HepG2 (cell line): ENCODE measurements around the gene PODXL. TPM values are rescaled to one million over a fixed set of nuclear protein-coding genes. Genes with fewer than 3 reads are reported as not detected.

Experiments
- ATAC-seq: fragments of 200-7000 bp; cut with Tn5 transposase; 3 replicates; pipeline ENCODE4 v1.9.1; 2020; ENCODE audit warnings: mild to moderate bottlenecking, moderate library complexity
- BruUV-seq: library from RNA; stranded (reverse); fragments of 400-500 nt; replicated peaks from 2 replicates; lab custom pipeline; 2021; lab: Mats Ljungman, UMichigan
- CTCF ChIA-PET: fragments of 300-600 bp; formaldehyde crosslinking; extraction: SDS; loops from one replicate; lab custom pipeline; 2021; ENCODE audit warnings: low total read pairs, inconsistent platforms, low intra/inter-chr PET ratio; lab: Yijun Ruan, JAX
- POLR2A ChIA-PET: fragments of 350-600 bp; sonication (Branson Sonifier 250); formaldehyde crosslinking; loops from one replicate; lab custom pipeline; 2020; ENCODE audit warnings: antibody characterized with exemption, inconsistent platforms; lab: Yijun Ruan, JAX
- DNase-seq: peaks from one replicate; pipeline ENCODE4 v3.0.0-alpha.2; 2015; ENCODE audit warnings: low spot score
- FAIRE-seq: peaks from 3 replicates; lab custom pipeline; 2011; peaks lifted over from hg19 to GRCh38; lab: Jason Lieb, UNC
- H2AFZ ChIP-seq: one replicate; pipeline ENCODE4 v1.6.1; 2011; ENCODE audit warnings: low read length, inconsistent platforms
- H3K27ac ChIP-seq: fragments of 300-600 bp; 3 replicates; pipeline ENCODE4 v1.8.0; 2011; ENCODE audit warnings: mixed run types, mild to moderate bottlenecking, mixed read lengths, low read length, inconsistent platforms; ENCODE audit not compliant: insufficient read depth; ENCODE audit errors: extremely low read length
- H3K27me3 ChIP-seq, 2 experiments: fragments of 200-600 bp in 1 of 2; 2 replicates in 1 of 2; 3 replicates in 1 of 2; pipeline versions ENCODE4 v1.6.0 to v1.8.0; 2011; ENCODE audit warnings: low read length in 2 of 2, mild to moderate bottlenecking in 2 of 2, moderate library complexity in 2 of 2, inconsistent platforms in 1 of 2; ENCODE audit not compliant: insufficient read depth in 2 of 2, control insufficient read depth in 1 of 2
- H3K36me3 ChIP-seq, 2 experiments: fragments of 200-600 bp in 1 of 2; replicated peaks in 1 of 2; 2 replicates in 1 of 2; 3 replicates in 1 of 2; pipeline versions ENCODE4 v1.5.1 to v1.8.0; 2011; ENCODE audit warnings: low read length in 2 of 2, inconsistent platforms in 1 of 2; ENCODE audit not compliant: insufficient read depth in 2 of 2, control insufficient read depth in 1 of 2
- H3K4me1 ChIP-seq: 2 replicates; pipeline ENCODE4 v1.5.1; 2012; ENCODE audit warnings: low read length, inconsistent platforms; ENCODE audit not compliant: insufficient read depth
- H3K4me2 ChIP-seq: 2 replicates; pipeline ENCODE4 v1.6.0; 2011; ENCODE audit warnings: low read depth, low read length, inconsistent platforms
- H3K4me3 ChIP-seq, 3 experiments: fragments of 200-600 bp in 1 of 3; sonication (generic), shearing (Covaris generic) in 1 of 3; replicated peaks in 1 of 3; 2 replicates each; pipeline ENCODE4 v1.5.1; 2011 to 2016; ENCODE audit warnings: low read length in 3 of 3, inconsistent platforms in 2 of 3, low read depth in 2 of 3, mild to moderate bottlenecking in 2 of 3, control low read depth in 1 of 3, mixed read lengths in 1 of 3; ENCODE audit not compliant: insufficient read depth in 1 of 3
- H3K79me2 ChIP-seq: one replicate; pipeline ENCODE4 v1.6.1; 2011; ENCODE audit warnings: low read length, inconsistent platforms; ENCODE audit not compliant: insufficient read depth
- H3K9ac ChIP-seq: 2 replicates; pipeline ENCODE4 v1.6.0; 2011; ENCODE audit warnings: mild to moderate bottlenecking, low read depth, low read length, inconsistent platforms; ENCODE audit not compliant: insufficient read depth
- H3K9me3 ChIP-seq: 2 replicates; pipeline ENCODE4 v1.5.1; 2012; ENCODE audit warnings: mild to moderate bottlenecking, low read length
- H4K20me1 ChIP-seq: 2 replicates; pipeline ENCODE4 v1.6.0; 2011; ENCODE audit warnings: inconsistent platforms, mild to moderate bottlenecking, low read length, moderate library complexity; ENCODE audit not compliant: insufficient read depth
- GATA4 ChIP-seq: sonication (generic); IDR thresholded peaks from 2 replicates; pipeline ENCODE4 v1.6.1; 2016; ENCODE audit warnings: antibody characterized with exemption, low read depth, borderline replicate concordance
- HDAC1 ChIP-seq: sonication (generic); formaldehyde crosslinking; IDR thresholded peaks from 2 replicates; pipeline ENCODE4 v1.5.1; 2020; ENCODE audit warnings: mild to moderate bottlenecking, missing genetic modification reagents
- HHEX ChIP-seq: IDR thresholded peaks from 2 replicates; pipeline ENCODE4 v1.6.1; 2016; ENCODE audit warnings: control low read depth
- MZF1 ChIP-seq: sonication (generic); formaldehyde crosslinking; IDR thresholded peaks from 2 replicates; pipeline ENCODE4 v1.8.1; 2023; ENCODE audit warnings: mild to moderate bottlenecking, missing genetic modification reagents, borderline replicate concordance
- SOX6 ChIP-seq, 2 experiments: fragments of 450-650 bp in 1 of 2; sonication (generic) in 1 of 2; formaldehyde crosslinking in 1 of 2; IDR thresholded peaks; 2 replicates each; pipeline versions ENCODE4 v1.4.0 to v1.6.1; 2017 to 2020; ENCODE audit warnings: antibody characterized with exemption in 1 of 2, mild to moderate bottlenecking in 1 of 2, missing genetic modification reagents in 1 of 2
- ZNF121 ChIP-seq: sonication (generic); formaldehyde crosslinking; IDR thresholded peaks from 2 replicates; pipeline ENCODE4 v1.5.0; 2020; ENCODE audit warnings: mild to moderate bottlenecking, missing genetic modification reagents
- ZNF136 ChIP-seq: sonication (generic); formaldehyde crosslinking; IDR thresholded peaks from 2 replicates; pipeline ENCODE4 v1.8.1; 2022; ENCODE audit warnings: low read depth, mild to moderate bottlenecking, moderate library complexity, missing genetic modification reagents
- WGBS: methylation state at CpG from one replicate; pipeline ENCODE4 v1.1.6; 2017; ENCODE audit warnings: low lambda C conversion rate; 5-methylcytosine and 5-hydroxymethylcytosine counted together
- in situ Hi-C: cut with HindIII; loops from 2 replicates; pipeline ENCODE4 v1.10.0; 2017; ENCODE audit warnings: low pct_unique_long_range_greater_than_20kb; ENCODE audit not compliant: extremely low pct_ligation_motif_present
- intact Hi-C: fragments of 100-400 bp; cut with micrococcal nuclease; formaldehyde crosslinking; loops from one replicate; pipeline ENCODE4 v1.10.0; 2022; ENCODE audit not compliant: unreplicated experiment
- polyA plus RNA-seq, 8 experiments: library from polyadenylated mRNA; depleted of rRNA in 3 of 8; stranded (reverse) in 7 of 8; unstranded in 1 of 8; fragments of >200 nt; fragmentation: Illumina TruSeq in 4 of 8; extraction: Trizol in 4 of 8; gene quantifications; 2 replicates each; pipeline versions ENCODE4 v1.2.1 to v1.2.3, GENCODE V29; 2011 to 2016; ENCODE audit warnings: low read depth in 4 of 8, missing spikeins in 1 of 8, mixed read lengths in 1 of 8; ENCODE audit not compliant: insufficient read depth in 1 of 8
- total RNA-seq, 5 experiments: library from RNA; depleted of rRNA; stranded (reverse); fragments of >200 nt; fragmentation: Illumina TruSeq; extraction: Trizol; gene quantifications; 2 replicates each; pipeline ENCODE4 v1.2.3, GENCODE V29; 2016; ENCODE audit warnings: low read depth in 1 of 5
- TF ChIP-seq, protein P1 (sequence below): IDR thresholded peaks from 2 replicates; pipeline ENCODE4 v1.6.1; 2016; ENCODE audit warnings: missing genetic modification reagents, missing compliant biosample characterization
- TF ChIP-seq, protein P2 (sequence below): sonication (generic); formaldehyde crosslinking; IDR thresholded peaks from 2 replicates; pipeline ENCODE4 v1.5.0; 2020; ENCODE audit warnings: mild to moderate bottlenecking, missing genetic modification reagents
- TF ChIP-seq, protein P3 (sequence below): sonication (generic); formaldehyde crosslinking; IDR thresholded peaks from 2 replicates; pipeline ENCODE4 v1.4.0; 2020; ENCODE audit warnings: mild to moderate bottlenecking, missing genetic modification reagents, borderline replicate concordance
- TF ChIP-seq, protein P4 (sequence below), 2 experiments: sonication (generic) in 1 of 2; formaldehyde crosslinking in 1 of 2; IDR thresholded peaks; 2 replicates each; pipeline versions ENCODE4 v1.5.1 to v1.6.1; 2011 to 2020; ENCODE audit warnings: borderline replicate concordance in 1 of 2, low read depth in 1 of 2, low read length in 1 of 2, mild to moderate bottlenecking in 1 of 2, missing genetic modification reagents in 1 of 2, moderate library complexity in 1 of 2

PODXL gene
- total and polyA plus RNA-seq, 2 of the 13 experiments (the other 11 are each of a cell fraction or from before 2014, with no cell fraction given), result 0.22 to 0.54 TPM

DNA sequence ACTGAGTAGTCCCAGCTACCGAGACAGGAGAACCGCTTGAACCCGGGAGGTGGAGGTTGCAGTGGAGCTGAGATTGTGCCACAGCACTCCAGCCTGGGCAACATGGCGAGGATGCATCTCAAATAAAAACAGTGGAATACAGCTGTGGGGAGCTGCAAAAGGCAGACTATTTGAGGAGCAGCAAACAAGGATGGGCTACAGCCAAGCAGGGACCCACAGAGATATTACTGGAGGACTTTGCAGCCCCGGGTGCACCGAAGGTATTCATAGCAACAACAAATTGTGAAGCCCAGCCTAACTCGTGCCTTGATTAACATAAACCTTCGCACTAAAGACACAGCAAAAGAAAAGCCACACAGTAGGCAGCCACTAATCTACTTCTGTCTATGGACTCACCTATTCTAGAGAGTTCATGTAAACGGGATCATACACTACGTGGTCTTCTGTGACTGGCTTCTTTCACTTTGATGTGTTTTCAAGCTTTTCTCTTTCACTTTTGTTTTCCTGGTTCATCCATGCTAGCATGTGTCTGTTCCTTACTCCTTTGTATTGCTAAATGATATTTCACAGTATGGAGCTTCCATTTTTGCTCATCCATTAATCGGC is 34.0 kb downstream of the PODXL start:
- H3K4me3 ChIP-seq, result no peak overlapping the region
- BruUV-seq, result no TSS peak
- ChIA-PET CTCF (no interaction called here), POLR2A (no interaction called here)
- FAIRE-seq (no peak), ATAC-seq (no peak; the same call in 2 of the 3 replicates), DNase-seq (no peak)
- no peak overlapping the region for H3K27ac ChIP-seq
- H3K36me3 ChIP-seq, result no peaks in the 10 kb centered on the region
- intact Hi-C loops (no loop called here), in situ Hi-C loops (no loop called here)
- H3K9me3 ChIP-seq, result no peaks in the 10 kb centered on the region
- WGBS, result 68% methylated on average over 8 of the region's 11 CpGs
- no peaks in the 10 kb centered on the region for H4K20me1 ChIP-seq
- H3K27me3 ChIP-seq, result no peaks in the 10 kb centered on the region; a peak in 1 of 5 replicates
- H3K4me1 ChIP-seq, result no peaks in the 10 kb centered on the region
- no peaks in the 10 kb centered on the region for H3K79me2 ChIP-seq
- no peak overlapping the region for H2AFZ ChIP-seq
- H3K9ac ChIP-seq, result no peak overlapping the region
- TF ChIP-seq SOX6 (IDR thresholded peaks at IDR 0.05) (no peak), SOX6 (CRISPR knock-in tag; IDR thresholded peaks at IDR 0.05) (no peak), GATA4 (no peak), ZNF136 (no peak), HHEX (CRISPR knock-in tag) (no peak), HDAC1 (CRISPR knock-in tag) (no peak), MZF1 (CRISPR knock-in tag) (no peak), ZNF121 (CRISPR knock-in tag) (no peak)
- TF ChIP-seq, protein P1, sequence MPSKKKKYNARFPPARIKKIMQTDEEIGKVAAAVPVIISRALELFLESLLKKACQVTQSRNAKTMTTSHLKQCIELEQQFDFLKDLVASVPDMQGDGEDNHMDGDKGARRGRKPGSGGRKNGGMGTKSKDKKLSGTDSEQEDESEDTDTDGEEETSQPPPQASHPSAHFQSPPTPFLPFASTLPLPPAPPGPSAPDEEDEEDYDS (CRISPR knock-in tag), result no peak
- TF ChIP-seq, protein P2, sequence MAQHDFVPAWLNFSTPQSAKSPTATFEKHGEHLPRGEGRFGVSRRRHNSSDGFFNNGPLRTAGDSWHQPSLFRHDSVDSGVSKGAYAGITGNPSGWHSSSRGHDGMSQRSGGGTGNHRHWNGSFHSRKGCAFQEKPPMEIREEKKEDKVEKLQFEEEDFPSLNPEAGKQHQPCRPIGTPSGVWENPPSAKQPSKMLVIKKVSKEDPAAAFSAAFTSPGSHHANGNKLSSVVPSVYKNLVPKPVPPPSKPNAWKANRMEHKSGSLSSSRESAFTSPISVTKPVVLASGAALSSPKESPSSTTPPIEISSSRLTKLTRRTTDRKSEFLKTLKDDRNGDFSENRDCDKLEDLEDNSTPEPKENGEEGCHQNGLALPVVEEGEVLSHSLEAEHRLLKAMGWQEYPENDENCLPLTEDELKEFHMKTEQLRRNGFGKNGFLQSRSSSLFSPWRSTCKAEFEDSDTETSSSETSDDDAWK, result no peak
- TF ChIP-seq, protein P3, sequence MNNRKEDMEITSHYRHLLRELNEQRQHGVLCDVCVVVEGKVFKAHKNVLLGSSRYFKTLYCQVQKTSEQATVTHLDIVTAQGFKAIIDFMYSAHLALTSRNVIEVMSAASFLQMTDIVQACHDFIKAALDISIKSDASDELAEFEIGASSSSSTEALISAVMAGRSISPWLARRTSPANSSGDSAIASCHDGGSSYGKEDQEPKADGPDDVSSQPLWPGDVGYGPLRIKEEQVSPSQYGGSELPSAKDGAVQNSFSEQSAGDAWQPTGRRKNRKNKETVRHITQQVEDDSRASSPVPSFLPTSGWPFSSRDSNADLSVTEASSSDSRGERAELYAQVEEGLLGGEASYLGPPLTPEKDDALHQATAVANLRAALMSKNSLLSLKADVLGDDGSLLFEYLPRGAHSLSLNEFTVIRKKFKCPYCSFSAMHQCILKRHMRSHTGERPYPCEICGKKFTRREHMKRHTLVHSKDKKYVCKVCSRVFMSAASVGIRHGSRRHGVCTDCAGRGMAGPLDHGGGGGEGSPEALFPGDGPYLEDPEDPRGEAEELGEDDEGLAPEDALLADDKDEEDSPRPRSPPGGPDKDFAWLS (CRISPR knock-in tag), result no peak
- TF ChIP-seq, protein P4, sequence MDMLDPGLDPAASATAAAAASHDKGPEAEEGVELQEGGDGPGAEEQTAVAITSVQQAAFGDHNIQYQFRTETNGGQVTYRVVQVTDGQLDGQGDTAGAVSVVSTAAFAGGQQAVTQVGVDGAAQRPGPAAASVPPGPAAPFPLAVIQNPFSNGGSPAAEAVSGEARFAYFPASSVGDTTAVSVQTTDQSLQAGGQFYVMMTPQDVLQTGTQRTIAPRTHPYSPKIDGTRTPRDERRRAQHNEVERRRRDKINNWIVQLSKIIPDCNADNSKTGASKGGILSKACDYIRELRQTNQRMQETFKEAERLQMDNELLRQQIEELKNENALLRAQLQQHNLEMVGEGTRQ (IDR thresholded peaks at IDR 0.05; ENCODE audit: low read depth, low read length), result no peak
- TF ChIP-seq, protein P4 (CRISPR knock-in tag; IDR thresholded peaks at IDR 0.05; ENCODE audit: borderline replicate concordance), result no peak
- H3K4me2 ChIP-seq, result no peak overlapping the region; the same call in 1 of the 2 replicates
